Stimulated activated memory B cell treated with anti-CD40 and anti-IgM and Interleukin-4, amounts not matched to agents 10 μg/mL and 1 μg/mL and 100 μg/mL, for 72 hours (primary cell): ENCODE data around the gene RXRB.

Experiments
- ATAC-seq: fragments of 150-1000 bp; cut with Tn5 transposase; 2 replicates; pipeline ENCODE4 v1.10.0; 2021
- H3K27ac Mint-ChIP-seq: one replicate; pipeline ENCODE4 v1.8.0; 2022; ENCODE audit warnings: mild to moderate bottlenecking, mixed read lengths
- H3K27me3 Mint-ChIP-seq: one replicate; pipeline ENCODE4 v1.8.0; 2022; ENCODE audit warnings: mixed read lengths
- H3K36me3 Mint-ChIP-seq: one replicate; pipeline ENCODE4 v1.8.0; 2022; ENCODE audit warnings: mixed read lengths
- H3K4me1 Mint-ChIP-seq: one replicate; pipeline ENCODE4 v1.8.0; 2022; ENCODE audit warnings: mixed read lengths
- H3K4me3 Mint-ChIP-seq: one replicate; pipeline ENCODE4 v1.8.0; 2022; ENCODE audit warnings: mild to moderate bottlenecking, moderate library complexity, mixed read lengths
- H3K9me3 Mint-ChIP-seq: one replicate; pipeline ENCODE4 v1.8.0; 2022; ENCODE audit warnings: mixed read lengths

Gene RXRB

GRCh38 chr6:33205191-33206026 is 4.9 kb upstream of the RXRB start:
- peaks cover 35% of the 10 kb centered on the region for H3K36me3 Mint-ChIP-seq
- peak overlapping the region; percentile 95 for H3K4me3 Mint-ChIP-seq
- H3K27ac Mint-ChIP-seq, result peak overlapping the region; percentile 88
- H3K27me3 Mint-ChIP-seq, result no peaks in the 10 kb centered on the region
- no peaks in the 10 kb centered on the region for H3K9me3 Mint-ChIP-seq
- peak; percentile 13 for ATAC-seq
- H3K4me1 Mint-ChIP-seq, result peaks cover 79% of the 10 kb centered on the region

DNA sequence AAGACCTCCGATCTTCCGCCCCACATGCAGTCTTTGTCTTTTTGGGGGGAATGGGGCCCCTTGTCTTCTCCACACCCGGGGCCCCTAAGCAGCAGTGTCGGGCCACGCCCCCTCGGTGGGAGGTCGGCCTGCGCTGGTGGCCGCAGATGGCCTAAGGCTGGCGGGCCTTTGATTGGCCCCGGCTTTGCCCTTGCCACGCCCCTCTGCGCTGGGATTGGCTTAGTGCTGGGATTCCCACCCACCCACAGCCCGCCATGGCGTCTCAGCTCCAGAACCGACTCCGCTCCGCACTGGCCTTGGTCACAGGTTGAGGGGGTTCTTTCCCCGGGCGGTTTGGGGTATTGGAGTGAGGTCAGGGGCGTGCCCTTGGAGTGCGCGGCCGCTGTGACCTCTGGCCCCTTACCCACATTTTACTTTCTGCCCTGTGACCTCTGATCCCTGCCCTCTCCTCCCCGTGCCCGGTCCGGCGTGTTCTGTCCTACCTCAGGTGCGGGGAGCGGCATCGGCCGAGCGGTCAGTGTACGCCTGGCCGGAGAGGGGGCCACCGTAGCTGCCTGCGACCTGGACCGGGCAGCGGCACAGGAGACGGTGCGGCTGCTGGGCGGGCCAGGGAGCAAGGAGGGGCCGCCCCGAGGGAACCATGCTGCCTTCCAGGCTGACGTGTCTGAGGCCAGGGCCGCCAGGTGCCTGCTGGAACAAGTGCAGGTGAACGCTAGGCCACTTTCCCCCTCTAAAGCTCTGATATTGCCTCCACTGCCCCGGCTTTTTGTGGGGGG is 4.1 kb upstream of the RXRB start, which contains the start of gene HSD17B8:
Gene HSD17B8, plus strand, starts transcription at position 241 of the 776 bp plus-strand sequence. Its CDS starts 14 bp downstream, at position 255.
- Mint-ChIP-seq H3K27me3 (no peaks in the 10 kb centered on the region), H3K9me3 (no peaks in the 10 kb centered on the region), H3K36me3 (peaks cover 27% of the 10 kb centered on the region), H3K27ac (peak within 1 kb of the TSS; percentile 88), H3K4me3 (peak within 1 kb of the TSS; percentile 95), H3K4me1 (peaks cover 77% of the 10 kb centered on the region)
- ATAC-seq, result peak; percentile 82

GRCh38 chr6:33204165-33204414 is 3.6 kb upstream of the RXRB start:
- Mint-ChIP-seq H3K27ac (peak overlapping the region; percentile 88), H3K4me3 (peak overlapping the region; percentile 95), H3K4me1 (peaks cover 77% of the 10 kb centered on the region), H3K36me3 (peaks cover 25% of the 10 kb centered on the region), H3K9me3 (no peaks in the 10 kb centered on the region), H3K27me3 (no peaks in the 10 kb centered on the region)
- no peak for ATAC-seq

DNA sequence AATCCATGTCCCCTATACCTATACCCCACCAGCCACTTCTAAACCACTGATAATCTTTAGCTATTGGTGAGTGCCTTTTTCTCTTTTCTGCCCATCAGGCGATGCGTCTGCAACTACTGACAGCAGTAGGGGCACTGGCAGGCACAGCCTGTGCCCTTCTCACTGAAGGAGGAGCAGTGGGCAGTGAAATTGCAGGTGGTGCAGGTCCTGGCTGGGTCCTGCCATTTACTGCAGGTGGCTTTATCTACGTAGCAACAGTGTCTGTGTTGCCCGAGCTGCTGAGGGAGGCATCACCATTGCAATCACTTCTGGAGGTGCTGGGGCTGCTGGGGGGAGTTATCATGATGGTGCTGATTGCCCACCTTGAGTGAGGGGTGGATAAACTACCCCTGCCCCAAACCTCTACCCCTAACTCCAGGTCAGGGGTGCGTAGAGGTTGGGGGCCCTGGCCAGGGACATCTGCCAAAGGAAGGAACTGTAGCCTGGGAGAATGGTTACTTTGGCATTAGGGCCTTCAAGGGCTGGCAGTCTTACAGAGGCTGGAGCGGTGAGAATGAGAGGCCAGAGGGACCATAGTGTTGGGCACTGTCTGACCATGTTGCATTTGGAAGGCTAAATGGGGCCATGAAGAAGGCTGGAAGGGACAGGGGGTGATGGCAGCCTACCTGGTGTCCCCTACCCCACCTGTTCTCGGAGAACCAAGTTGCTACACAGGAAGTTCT is 3.1 kb upstream of the RXRB start:
- ATAC-seq, result no peak
- Mint-ChIP-seq H3K27me3 (no peaks in the 10 kb centered on the region), H3K4me1 (peaks cover 77% of the 10 kb centered on the region), H3K4me3 (peak overlapping the region; percentile 95), H3K27ac (no peak overlapping the region), H3K9me3 (no peaks in the 10 kb centered on the region), H3K36me3 (peaks cover 25% of the 10 kb centered on the region)

- Mint-ChIP-seq H3K27ac (peak overlapping the region; percentile 95), H3K4me3 (no peak overlapping the region), H3K4me1 (peaks cover 82% of the 10 kb centered on the region), H3K27me3 (no peaks in the 10 kb centered on the region), H3K9me3 (no peaks in the 10 kb centered on the region), H3K36me3 (peaks cover 30% of the 10 kb centered on the region)
- no peak for ATAC-seq
These were observed 2.3 kb upstream of the RXRB start for GRCh38 chr6:33202799-33203198.

DNA sequence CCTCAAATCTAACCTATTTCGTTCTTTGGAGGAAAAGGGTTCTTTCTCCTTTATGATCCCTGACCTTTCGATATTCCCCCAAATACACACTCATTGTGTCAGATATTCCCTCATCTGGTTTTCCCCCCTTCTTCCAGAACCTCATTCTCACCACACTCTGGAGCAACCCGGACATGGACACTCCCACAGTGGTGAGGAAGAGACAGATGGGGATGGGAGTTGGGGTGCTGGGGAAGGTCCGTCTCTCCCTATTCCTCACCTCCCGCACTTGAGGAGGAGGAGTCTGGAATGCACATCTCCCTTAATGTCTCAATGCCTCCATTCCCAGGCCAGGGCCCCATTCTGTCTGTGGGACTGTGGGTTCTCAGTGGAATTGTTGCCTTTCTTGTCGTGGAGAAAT is 1.5 kb upstream of the RXRB start:
- ATAC-seq, result no peak
- Mint-ChIP-seq H3K9me3 (no peaks in the 10 kb centered on the region), H3K4me3 (peak overlapping the region; percentile 92), H3K27ac (peak overlapping the region; percentile 95), H3K4me1 (peaks cover 85% of the 10 kb centered on the region), H3K27me3 (no peaks in the 10 kb centered on the region), H3K36me3 (peaks cover 30% of the 10 kb centered on the region)

- Mint-ChIP-seq H3K27me3 (no peaks in the 10 kb centered on the region), H3K4me3 (peak overlapping the region; percentile 92), H3K36me3 (peaks cover 38% of the 10 kb centered on the region), H3K9me3 (no peaks in the 10 kb centered on the region), H3K4me1 (peaks cover 87% of the 10 kb centered on the region), H3K27ac (peak overlapping the region; percentile 95)
- no peak for ATAC-seq
These were observed 681 bp upstream of the RXRB start for GRCh38 chr6:33201147-33201545.

- peak overlapping the region; percentile 95 for H3K27ac Mint-ChIP-seq
- peaks cover 51% of the 10 kb centered on the region for H3K36me3 Mint-ChIP-seq
- peak overlapping the region; percentile 92 for H3K4me3 Mint-ChIP-seq
- peaks cover 73% of the 10 kb centered on the region for H3K4me1 Mint-ChIP-seq
- ATAC-seq, result peak; percentile 54
- H3K27me3 Mint-ChIP-seq, result no peaks in the 10 kb centered on the region
- H3K9me3 Mint-ChIP-seq, result no peaks in the 10 kb centered on the region
These were observed 712 bp downstream of the RXRB start for GRCh38 chr6:33199687-33200218.

DNA sequence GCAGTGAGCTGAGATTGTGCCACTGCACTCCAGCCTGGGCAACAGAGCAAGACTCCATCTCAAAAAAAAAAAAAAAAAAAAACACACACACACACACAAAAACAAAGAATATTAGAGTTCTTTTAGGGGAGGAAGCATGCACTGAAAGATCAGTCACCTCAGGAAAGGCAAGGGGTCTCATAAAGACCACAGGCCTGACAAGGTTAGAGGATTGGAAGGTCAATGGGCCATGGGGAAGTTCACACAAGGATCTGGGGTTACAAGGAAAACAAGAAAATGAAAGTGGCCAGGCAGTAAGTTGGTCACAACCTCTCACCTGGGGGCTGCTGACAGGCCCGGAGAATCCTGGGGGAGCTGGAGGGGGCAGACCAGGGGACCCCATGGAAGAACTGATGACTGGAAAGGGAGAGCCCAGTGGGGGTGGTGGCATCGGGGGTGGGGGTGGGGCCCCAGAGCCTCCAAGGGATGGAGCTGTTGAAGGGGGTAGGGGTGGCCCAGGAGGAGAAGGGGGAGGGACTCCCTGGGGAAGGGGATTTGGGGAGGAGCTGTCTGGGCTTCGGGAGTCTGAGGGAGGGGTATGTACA is 1.5 kb downstream of the RXRB start:
- ATAC-seq, result no peak
- peak overlapping the region; percentile 92 for H3K4me3 Mint-ChIP-seq
- H3K27me3 Mint-ChIP-seq, result no peaks in the 10 kb centered on the region
- H3K36me3 Mint-ChIP-seq, result peaks cover 57% of the 10 kb centered on the region
- H3K4me1 Mint-ChIP-seq, result peaks cover 67% of the 10 kb centered on the region
- no peaks in the 10 kb centered on the region for H3K9me3 Mint-ChIP-seq
- peak overlapping the region; percentile 95 for H3K27ac Mint-ChIP-seq

DNA sequence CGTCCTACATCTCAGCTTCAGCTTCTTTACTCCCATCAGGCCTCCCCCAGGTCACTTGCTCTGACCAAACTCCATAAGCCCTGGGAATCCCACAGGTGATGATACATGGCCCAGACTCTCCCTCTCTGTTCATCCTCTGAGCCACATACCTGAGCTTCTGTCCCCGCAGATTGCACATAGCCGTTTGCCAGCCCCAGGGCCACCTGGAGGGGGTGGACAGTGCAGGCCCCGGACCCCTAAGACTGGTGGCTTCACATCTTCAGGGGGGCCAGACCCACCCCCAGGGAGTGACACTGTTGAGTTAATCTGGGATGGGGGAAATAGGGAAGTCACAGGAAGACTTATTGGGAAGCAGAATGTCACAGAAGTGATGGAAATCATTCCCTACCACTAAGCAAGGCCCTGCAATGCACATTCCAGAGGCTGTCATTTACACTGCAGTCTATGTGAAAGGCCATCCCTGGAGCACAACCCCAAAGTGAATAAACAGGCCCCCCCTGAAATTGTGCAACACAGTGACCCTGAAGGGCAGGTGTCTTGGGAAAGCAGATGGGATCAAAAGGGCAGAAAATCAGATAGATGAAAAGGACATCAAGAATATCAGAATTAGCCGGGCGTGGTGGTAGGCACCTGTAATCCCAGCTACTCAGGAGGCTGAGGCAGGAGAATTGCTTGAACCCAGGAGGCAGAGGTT is 2.2 kb downstream of the RXRB start:
- peaks cover 61% of the 10 kb centered on the region for H3K4me1 Mint-ChIP-seq
- H3K36me3 Mint-ChIP-seq, result peaks cover 51% of the 10 kb centered on the region
- ATAC-seq, result no peak
- H3K27ac Mint-ChIP-seq, result peak overlapping the region; percentile 95
- H3K9me3 Mint-ChIP-seq, result no peaks in the 10 kb centered on the region
- peak overlapping the region; percentile 92 for H3K4me3 Mint-ChIP-seq
- H3K27me3 Mint-ChIP-seq, result no peaks in the 10 kb centered on the region

- no peaks in the 10 kb centered on the region for H3K27me3 Mint-ChIP-seq
- peaks cover 44% of the 10 kb centered on the region for H3K36me3 Mint-ChIP-seq
These were observed 2.9 kb downstream of the RXRB start for GRCh38 chr6:33197431-33198048.

DNA sequence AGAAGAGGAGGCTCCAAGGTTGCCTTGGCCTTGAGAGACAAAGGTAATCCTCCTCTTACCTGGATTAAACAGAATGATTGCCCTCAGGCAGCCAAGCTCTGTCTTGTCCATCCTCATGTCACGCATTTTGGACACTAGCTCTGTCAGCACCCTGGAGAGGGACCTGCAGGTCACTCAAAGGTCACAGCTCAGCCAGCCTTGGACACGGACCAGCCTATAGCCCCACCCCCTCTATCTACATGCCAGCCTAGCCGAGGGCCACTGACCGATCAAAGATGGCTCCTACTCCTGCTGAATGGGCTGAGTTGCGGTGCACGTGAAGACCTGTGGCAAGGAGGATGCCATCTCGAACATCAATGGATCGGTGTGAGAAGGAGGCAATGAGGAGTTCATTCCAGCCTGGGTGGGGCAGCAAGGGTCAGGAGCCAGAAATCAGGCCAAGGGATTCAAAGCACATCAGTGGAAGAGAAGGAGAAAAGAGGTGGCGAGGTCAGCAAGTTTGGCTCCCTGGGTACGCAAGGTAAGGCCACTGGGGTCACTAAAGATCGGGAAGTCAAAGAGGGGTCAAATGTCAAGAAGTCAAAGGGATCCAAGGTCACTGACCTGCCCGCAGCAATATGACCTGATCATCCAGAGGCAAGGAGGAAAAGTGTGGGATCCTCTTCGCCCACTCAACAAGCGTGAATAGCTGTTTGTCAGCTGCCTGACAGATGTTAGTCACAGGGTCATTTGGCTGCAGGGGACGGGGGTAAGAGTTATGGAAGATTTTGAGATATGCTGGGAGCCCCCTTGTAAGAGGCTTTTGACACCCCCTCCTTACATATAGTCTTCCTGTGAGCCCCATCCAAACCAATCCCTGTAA is 4.9 kb downstream of the RXRB start:
- H3K4me3 Mint-ChIP-seq, result no peak overlapping the region

More at GRCh38 chr6:33197431-33198048, 2.9 kb downstream of the RXRB start:
- ATAC-seq, result peak; percentile 24
- H3K4me3 Mint-ChIP-seq, result no peak overlapping the region
- H3K27ac Mint-ChIP-seq, result no peak overlapping the region
- H3K4me1 Mint-ChIP-seq, result peaks cover 59% of the 10 kb centered on the region
- no peaks in the 10 kb centered on the region for H3K9me3 Mint-ChIP-seq

GRCh38 chr6:33194431-33194979 is 6.0 kb downstream of the RXRB start:
- H3K27me3 Mint-ChIP-seq, result peaks cover 27% of the 10 kb centered on the region
- no peak overlapping the region for H3K27ac Mint-ChIP-seq
- no peak for ATAC-seq
- H3K9me3 Mint-ChIP-seq, result no peaks in the 10 kb centered on the region
- H3K36me3 Mint-ChIP-seq, result peaks cover 35% of the 10 kb centered on the region
- peaks cover 45% of the 10 kb centered on the region for H3K4me1 Mint-ChIP-seq
- H3K4me3 Mint-ChIP-seq, result no peak overlapping the region

More for the DNA sequence above, 4.9 kb downstream of the RXRB start:
- no peak for ATAC-seq
- Mint-ChIP-seq H3K27ac (no peak overlapping the region), H3K9me3 (no peaks in the 10 kb centered on the region), H3K36me3 (peaks cover 35% of the 10 kb centered on the region), H3K4me1 (peaks cover 48% of the 10 kb centered on the region), H3K27me3 (peaks cover 17% of the 10 kb centered on the region)
